PFSK-1 (cell line): Measurements from ENCODE around the gene LIPK.

Source experiments
- FOXP2 ChIP-seq: optimal IDR thresholded peaks from 2 replicates; pipeline ENCODE3; 2011; ENCODE audit warnings: borderline replicate concordance, control low read depth, inconsistent platforms; ENCODE audit not compliant: insufficient read depth; ENCODE audit errors: extremely low read length, extremely low read depth
- POLR2AphosphoS5 ChIP-seq: IDR thresholded peaks from 2 replicates; pipeline ENCODE4 v1.6.1; 2012; ENCODE audit warnings: low read depth, mild to moderate bottlenecking, control low read depth, low read length, moderate library complexity
- REST ChIP-seq, 2 experiments: IDR thresholded peaks; 2 replicates each; pipeline versions ENCODE4 v1.6.1 to v1.8.0; 2011 to 2012; ENCODE audit warnings: low read depth in 2 of 2, low read length in 2 of 2, control low read depth in 1 of 2, inconsistent platforms in 1 of 2, mild to moderate bottlenecking in 1 of 2, moderate library complexity in 1 of 2; ENCODE audit not compliant: insufficient read depth in 1 of 2
- SIN3A ChIP-seq: IDR thresholded peaks from 2 replicates; pipeline ENCODE4 v1.6.1; 2012; ENCODE audit warnings: mild to moderate bottlenecking, low read length, moderate library complexity, borderline replicate concordance; ENCODE audit not compliant: insufficient read depth
- TAF1 ChIP-seq: IDR thresholded peaks from 2 replicates; pipeline ENCODE4 v1.6.1; 2012; ENCODE audit warnings: low read length, control low read depth, borderline replicate concordance; ENCODE audit not compliant: insufficient read depth

The LIPK gene

DNA sequence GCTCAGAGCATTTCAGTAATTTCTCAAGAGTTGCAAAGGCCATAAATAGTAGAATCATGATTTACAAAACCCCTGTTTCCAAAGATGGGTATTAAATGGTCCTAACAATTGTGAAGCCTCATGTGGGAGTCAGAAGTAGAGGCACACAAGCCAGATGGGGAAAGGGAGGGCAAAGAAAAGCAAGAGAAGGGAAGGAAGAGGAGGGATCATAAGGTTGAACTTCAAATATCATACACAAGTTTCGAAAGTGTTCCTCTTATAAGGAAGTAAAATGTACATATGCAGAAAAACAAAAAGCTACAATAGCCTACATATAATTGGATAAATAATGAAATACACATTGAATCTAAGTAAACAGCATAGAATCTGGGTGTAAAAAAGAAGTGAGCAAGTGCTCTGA, 59.8 kb downstream of the LIPK start:
- TF ChIP-seq FOXP2, result no peak

DNA sequence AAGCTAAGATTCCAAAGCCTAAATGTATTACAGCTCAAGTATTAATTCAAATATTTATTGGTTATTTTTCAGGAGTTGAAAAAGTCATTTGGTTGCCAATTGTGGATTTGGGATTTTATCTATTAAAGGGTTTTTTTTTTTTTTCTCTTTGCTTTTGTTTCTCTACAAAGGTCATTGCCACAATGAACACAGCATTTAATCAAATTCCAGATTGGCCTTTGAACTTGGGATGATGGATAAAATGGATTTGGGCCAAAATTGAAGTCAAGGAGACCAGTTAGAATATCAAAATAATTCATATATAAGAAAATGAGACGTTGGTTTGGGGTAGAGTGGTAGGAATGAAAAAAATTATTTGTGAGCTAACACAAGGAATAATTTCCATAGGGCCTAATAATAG, 63.3 kb downstream of the LIPK start:
- TF ChIP-seq REST (IDR thresholded peaks at IDR 0.05; ENCODE audit: insufficient read depth in 1 of 2, low read depth in 2 of 2, low read length in 2 of 2) (no peak), FOXP2 (no peak), POLR2AphosphoS5 (no peak), SIN3A (no peak), TAF1 (no peak)

GRCh38 chr10:88781206-88781605, 75.2 kb downstream of the LIPK start:
- TF ChIP-seq REST (IDR thresholded peaks at IDR 0.05; ENCODE audit: insufficient read depth in 1 of 2, low read depth in 2 of 2, low read length in 2 of 2) (no peak), SIN3A (no peak), TAF1 (no peak), FOXP2 (no peak), POLR2AphosphoS5 (no peak)

DNA sequence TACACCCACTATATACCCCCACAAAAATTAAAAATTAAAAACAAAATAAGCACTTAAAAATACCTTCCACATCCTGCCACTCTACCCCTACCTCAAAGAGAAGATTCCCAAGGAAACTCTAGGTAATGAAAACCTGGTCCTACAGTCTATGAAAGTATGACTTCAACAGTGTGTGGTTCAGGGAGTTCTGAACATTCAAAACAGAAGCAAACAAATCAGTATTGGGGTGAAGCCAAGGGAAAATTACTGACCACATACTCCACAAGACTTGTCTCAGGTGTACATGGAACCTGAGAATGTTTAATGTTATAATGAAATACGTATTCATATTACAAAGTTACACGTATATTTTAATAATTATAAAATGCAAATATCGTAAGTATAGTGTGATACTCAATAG, 76.2 kb downstream of the LIPK start:
- TF ChIP-seq FOXP2 (no peak), SIN3A (no peak), POLR2AphosphoS5 (no peak), REST (IDR thresholded peaks at IDR 0.05; ENCODE audit: insufficient read depth in 1 of 2, low read depth in 2 of 2, low read length in 2 of 2) (no peak), TAF1 (no peak)

- no peak for TF ChIP-seq SIN3A
- TF ChIP-seq REST (IDR thresholded peaks at IDR 0.05; ENCODE audit: insufficient read depth in 1 of 2, low read depth in 2 of 2, low read length in 2 of 2), result no peak
- TF ChIP-seq TAF1, result no peak
- TF ChIP-seq POLR2AphosphoS5, result no peak
- TF ChIP-seq FOXP2, result no peak
Measured at GRCh38 chr10:88783724-88784123, 77.7 kb downstream of the LIPK start.
